HepG2 (cell line): ENCODE results near the gene MRPL27. TPM values are rescaled to one million over a fixed set of nuclear protein-coding genes. Genes with fewer than 3 reads are reported as not detected.
A peak's percentile ranks its signal among the peaks of the same experiment; 100 is the strongest.

ENCODE experiments used
- FOXK1 ChIP-seq: sonication (generic); formaldehyde crosslinking; IDR thresholded peaks from 2 replicates; pipeline ENCODE4 v1.4.0; 2020; ENCODE audit warnings: low read depth, missing genetic modification reagents, borderline replicate concordance
- GTF2F1 ChIP-seq: fragments of 150-350 bp; IDR thresholded peaks from 2 replicates; pipeline ENCODE4 v1.6.1; 2014; ENCODE audit warnings: low read length
- HOXA5 ChIP-seq: sonication (generic); formaldehyde crosslinking; IDR thresholded peaks from 2 replicates; pipeline ENCODE4 v1.4.0; 2020; ENCODE audit warnings: missing genetic modification reagents
- MZF1 ChIP-seq: sonication (generic); formaldehyde crosslinking; IDR thresholded peaks from 2 replicates; pipeline ENCODE4 v1.8.1; 2023; ENCODE audit warnings: mild to moderate bottlenecking, missing genetic modification reagents, borderline replicate concordance
- NFE2 ChIP-seq: sonication (generic); formaldehyde crosslinking; IDR thresholded peaks from 2 replicates; pipeline ENCODE4 v1.4.0; 2020; ENCODE audit warnings: missing genetic modification reagents
- NRL ChIP-seq: sonication (generic); formaldehyde crosslinking; IDR thresholded peaks from 2 replicates; pipeline ENCODE4 v1.5.0; 2020; ENCODE audit warnings: missing genetic modification reagents, mild to moderate bottlenecking, moderate library complexity, borderline replicate concordance
- POGK ChIP-seq: sonication (generic); formaldehyde crosslinking; conservative IDR thresholded peaks from 2 replicates; pipeline ENCODE4 v1.8.0; 2022; ENCODE audit warnings: mild to moderate bottlenecking, moderate library complexity, missing genetic modification reagents
- POLR2A ChIP-seq, 2 experiments: IDR thresholded peaks; 2 replicates each; pipeline ENCODE4 v1.6.1; 2011; ENCODE audit warnings: low read depth in 2 of 2, low read length in 2 of 2, mild to moderate bottlenecking in 1 of 2, moderate library complexity in 1 of 2; ENCODE audit not compliant: insufficient read depth in 1 of 2
- STAT5B ChIP-seq: sonication (generic); formaldehyde crosslinking; IDR thresholded peaks from 2 replicates; pipeline ENCODE4 v1.4.0; 2020; ENCODE audit warnings: missing genetic modification reagents
- ZNF33B ChIP-seq: sonication (generic); formaldehyde crosslinking; IDR thresholded peaks from 2 replicates; pipeline ENCODE4 v1.5.1; 2020; ENCODE audit warnings: mild to moderate bottlenecking, missing genetic modification reagents
- ZNF512 ChIP-seq: sonication (generic); formaldehyde crosslinking; IDR thresholded peaks from 2 replicates; pipeline ENCODE4 v1.4.0; 2020; ENCODE audit warnings: mild to moderate bottlenecking, missing genetic modification reagents
- ZNF766 ChIP-seq: sonication (generic); formaldehyde crosslinking; IDR thresholded peaks from 2 replicates; pipeline ENCODE4 v1.5.0; 2020; ENCODE audit warnings: missing genetic modification reagents, borderline replicate concordance
- polyA plus RNA-seq, 8 experiments: library from polyadenylated mRNA; depleted of rRNA in 3 of 8; stranded (reverse) in 7 of 8; unstranded in 1 of 8; fragments of >200 nt; fragmentation: Illumina TruSeq in 4 of 8; extraction: Trizol in 4 of 8; gene quantifications; 2 replicates each; pipeline versions ENCODE4 v1.2.1 to v1.2.3, GENCODE V29; 2011 to 2016; ENCODE audit warnings: low read depth in 4 of 8, missing spikeins in 1 of 8, mixed read lengths in 1 of 8; ENCODE audit not compliant: insufficient read depth in 1 of 8
- total RNA-seq, 5 experiments: library from RNA; depleted of rRNA; stranded (reverse); fragments of >200 nt; fragmentation: Illumina TruSeq; extraction: Trizol; gene quantifications; 2 replicates each; pipeline ENCODE4 v1.2.3, GENCODE V29; 2016; ENCODE audit warnings: low read depth in 1 of 5
- TF ChIP-seq, protein P1 (sequence below): sonication (generic); formaldehyde crosslinking; IDR thresholded peaks from 2 replicates; pipeline ENCODE4 v1.8.0; 2022; ENCODE audit warnings: low read depth, missing genetic modification reagents

The MRPL27 gene
- total and polyA plus RNA-seq, 2 of the 13 experiments (the other 11 are each of a cell fraction or from before 2014, with no cell fraction given): 137 to 217 TPM

- no peak for TF ChIP-seq ZNF512 (CRISPR knock-in tag)
- no peak for TF ChIP-seq MZF1
- no peak for TF ChIP-seq FOXK1 (CRISPR knock-in tag)
- TF ChIP-seq NFE2 (CRISPR knock-in tag): no peak
- no peak for TF ChIP-seq NRL
- no peak for TF ChIP-seq ZNF766 (CRISPR knock-in tag)
- peak; percentile 10 to 19; a peak in 2 of 4 replicates for TF ChIP-seq POLR2A (IDR thresholded peaks at IDR 0.05; ENCODE audit: insufficient read depth in 1 of 2, low read depth in 2 of 2, low read length in 2 of 2)
- no peak for TF ChIP-seq HOXA5
- no peak for TF ChIP-seq STAT5B (CRISPR knock-in tag)
- TF ChIP-seq, protein P1, sequence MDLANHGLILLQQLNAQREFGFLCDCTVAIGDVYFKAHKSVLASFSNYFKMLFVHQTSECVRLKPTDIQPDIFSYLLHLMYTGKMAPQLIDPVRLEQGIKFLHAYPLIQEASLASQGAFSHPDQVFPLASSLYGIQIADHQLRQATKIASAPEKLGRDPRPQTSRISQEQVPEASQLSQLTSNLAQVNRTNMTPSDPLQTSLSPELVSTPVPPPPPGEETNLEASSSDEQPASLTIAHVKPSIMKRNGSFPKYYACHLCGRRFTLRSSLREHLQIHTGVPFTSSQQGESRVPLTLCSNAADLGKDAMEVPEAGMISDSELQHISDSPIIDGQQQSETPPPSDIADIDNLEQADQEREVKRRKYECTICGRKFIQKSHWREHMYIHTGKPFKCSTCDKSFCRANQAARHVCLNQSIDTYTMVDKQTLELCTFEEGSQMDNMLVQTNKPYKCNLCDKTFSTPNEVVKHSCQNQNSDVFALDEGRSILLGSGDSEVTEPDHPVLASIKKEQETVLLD (CRISPR knock-in tag): no peak
- TF ChIP-seq GTF2F1: no peak
- no peak for TF ChIP-seq ZNF33B (CRISPR knock-in tag)
- no peak for TF ChIP-seq POGK (CRISPR knock-in tag)
Observed at GRCh38 chr17:50364061-50364458, 8.9 kb downstream of the MRPL27 start (continued).
